Esophagus muscularis mucosa (tissue), 4 donors: ENCODE results near the gene OSGEP. TPM values are rescaled to one million over a fixed set of nuclear protein-coding genes. Genes with fewer than 3 reads are reported as not detected.

Experiments
- DNase-seq: peaks from one replicate; pipeline ENCODE4 v3.0.0-alpha.2; 2017; ENCODE audit errors: extremely low spot score
- H3K27ac ChIP-seq, 4 donors: fragments of 200-600 bp; sonication (generic); replicated peaks in 1 of 4; 1 replicate in 3 of 4; 2 replicates in 1 of 4; pipeline ENCODE4 v1.5.1; 2016 to 2019; ENCODE audit warnings: mild to moderate bottlenecking in 1 of 4
- H3K27me3 ChIP-seq, 4 donors: fragments of 200-600 bp; sonication (generic); one replicate each; pipeline versions ENCODE4 v1.5.1 to v1.6.0; 2016 to 2019
- H3K36me3 ChIP-seq, 4 donors: fragments of 200-600 bp; sonication (generic); one replicate each; pipeline ENCODE4 v1.5.1; 2016 to 2019
- H3K4me1 ChIP-seq, 4 donors: fragments of 200-600 bp; sonication (generic); one replicate each; pipeline ENCODE4 v1.5.1; 2016 to 2019
- H3K4me3 ChIP-seq, 4 donors: fragments of 200-600 bp; sonication (generic); 1 replicate in 2 of 4; 2 replicates in 2 of 4; pipeline ENCODE4 v1.5.1; 2016 to 2019; ENCODE audit warnings: mild to moderate bottlenecking in 4 of 4, moderate library complexity in 1 of 4
- H3K9me3 ChIP-seq, 4 donors: fragments of 200-600 bp; sonication (generic); 1 replicate in 3 of 4; 2 replicates in 1 of 4; pipeline ENCODE4 v1.5.1; 2016 to 2019
- EP300 ChIP-seq: sonication (generic); formaldehyde crosslinking; IDR thresholded peaks from one replicate; pipeline ENCODE4 v1.6.1; 2017; ENCODE audit warnings: antibody characterized with exemption
- POLR2A ChIP-seq: fragments of 450-650 bp; IDR thresholded peaks from one replicate; pipeline ENCODE4 v1.6.1; 2017; ENCODE audit warnings: antibody characterized with exemption, moderate library complexity, mild to moderate bottlenecking, low read depth
- POLR2AphosphoS5 ChIP-seq, 2 donors: sonication (generic); formaldehyde crosslinking; IDR thresholded peaks; one replicate each; pipeline ENCODE4 v1.6.1; 2017; ENCODE audit warnings: antibody characterized with exemption in 2 of 2
- WGBS: methylation state at CpG from one replicate; pipeline ENCODE4 v1.1.5; 2018; 5-methylcytosine and 5-hydroxymethylcytosine counted together
- intact Hi-C: fragments of 100-400 bp; cut with DNase I; formaldehyde crosslinking; loops from one replicate; pipeline ENCODE4 v1.15.1; 2023
- small RNA-seq, 3 donors: library from RNA; depleted of rRNA; stranded (forward); fragments of <200 nt; gene quantifications; one replicate each; pipeline ENCODE3, GENCODE V24; 2016
- total RNA-seq, 4 donors: library from RNA; depleted of rRNA; stranded (reverse); fragments of >200 nt; gene quantifications; one replicate each; pipeline versions ENCODE4 v1.1.0 to v1.2.1, GENCODE V29; 2016
- TF ChIP-seq, protein P1 (sequence below), 3 experiments: fragments of 200-600 bp in 2 of 3; fragments of 450-650 bp in 1 of 3; sonication (generic) in 2 of 3; IDR thresholded peaks; one replicate each; pipeline ENCODE4 v1.5.1; 2017 to 2019; ENCODE audit warnings: antibody characterized with exemption in 3 of 3, mild to moderate bottlenecking in 2 of 3, moderate library complexity in 1 of 3

OSGEP gene
- total RNA-seq, 4 donors from 2014 or later = 23.5 to 36.8 (median 24.8) TPM

DNA sequence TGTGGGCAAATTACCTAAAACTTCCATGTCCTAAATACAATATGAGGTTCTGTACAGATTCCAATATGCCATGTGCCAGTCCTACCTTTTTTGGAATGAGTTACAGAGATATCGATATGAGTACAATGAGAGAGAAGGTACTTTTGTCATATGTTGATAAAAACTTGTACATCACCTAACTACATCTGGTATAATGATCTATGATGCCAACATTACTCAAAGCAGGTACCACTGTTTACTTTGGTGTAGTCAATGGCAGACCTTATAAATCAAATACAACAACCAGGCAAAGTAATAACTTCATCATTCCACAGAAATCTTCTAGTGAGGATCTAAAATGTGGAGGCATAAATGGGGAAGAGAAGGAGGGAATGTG, 54.0 kb downstream of the OSGEP start:
- H3K9me3 ChIP-seq = no peaks in the 10 kb centered on the region
- peaks cover 55 to 100% (median 93%) of the 10 kb centered on the region in 4 donors for H3K36me3 ChIP-seq
- TF ChIP-seq EP300 = no peak
- TF ChIP-seq POLR2AphosphoS5 (IDR thresholded peaks at IDR 0.05) = no peak
- no peak for TF ChIP-seq POLR2A
- TF ChIP-seq, protein P1, sequence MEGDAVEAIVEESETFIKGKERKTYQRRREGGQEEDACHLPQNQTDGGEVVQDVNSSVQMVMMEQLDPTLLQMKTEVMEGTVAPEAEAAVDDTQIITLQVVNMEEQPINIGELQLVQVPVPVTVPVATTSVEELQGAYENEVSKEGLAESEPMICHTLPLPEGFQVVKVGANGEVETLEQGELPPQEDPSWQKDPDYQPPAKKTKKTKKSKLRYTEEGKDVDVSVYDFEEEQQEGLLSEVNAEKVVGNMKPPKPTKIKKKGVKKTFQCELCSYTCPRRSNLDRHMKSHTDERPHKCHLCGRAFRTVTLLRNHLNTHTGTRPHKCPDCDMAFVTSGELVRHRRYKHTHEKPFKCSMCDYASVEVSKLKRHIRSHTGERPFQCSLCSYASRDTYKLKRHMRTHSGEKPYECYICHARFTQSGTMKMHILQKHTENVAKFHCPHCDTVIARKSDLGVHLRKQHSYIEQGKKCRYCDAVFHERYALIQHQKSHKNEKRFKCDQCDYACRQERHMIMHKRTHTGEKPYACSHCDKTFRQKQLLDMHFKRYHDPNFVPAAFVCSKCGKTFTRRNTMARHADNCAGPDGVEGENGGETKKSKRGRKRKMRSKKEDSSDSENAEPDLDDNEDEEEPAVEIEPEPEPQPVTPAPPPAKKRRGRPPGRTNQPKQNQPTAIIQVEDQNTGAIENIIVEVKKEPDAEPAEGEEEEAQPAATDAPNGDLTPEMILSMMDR (IDR thresholded peaks at IDR 0.05) = no peak
- no peak for DNase-seq
- 84% methylated on average over 1 of the region's 1 CpG for WGBS
- H3K4me3 ChIP-seq = no peak overlapping the region
- H3K27ac ChIP-seq = no peak overlapping the region
- no peaks in the 10 kb centered on the region for H3K4me1 ChIP-seq
- intact Hi-C loops = no loop called here
- H3K27me3 ChIP-seq = no peaks in the 10 kb centered on the region

DNA sequence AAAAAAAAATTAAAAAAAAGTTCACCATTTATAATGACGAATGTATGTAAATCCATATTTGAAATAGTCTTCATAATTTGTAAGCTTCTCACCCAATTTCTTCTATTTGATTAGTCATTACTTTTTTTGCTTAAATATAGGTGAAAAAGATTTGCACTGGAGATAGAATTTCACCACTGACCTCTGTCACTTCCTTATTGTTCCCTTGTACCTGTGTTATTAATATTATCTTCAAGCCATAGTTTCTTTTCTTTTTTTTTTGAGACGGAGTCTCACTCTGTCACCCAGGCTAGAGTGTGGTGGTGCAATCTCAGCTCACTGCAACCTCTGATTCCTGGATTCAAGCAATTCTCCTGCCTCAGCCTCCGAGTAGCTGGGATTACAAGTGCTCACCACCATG, 57.1 kb downstream of the OSGEP start:
- no peaks in the 10 kb centered on the region for H3K4me1 ChIP-seq
- H3K9me3 ChIP-seq = no peaks in the 10 kb centered on the region
- TF ChIP-seq POLR2AphosphoS5 (IDR thresholded peaks at IDR 0.05) = no peak
- TF ChIP-seq, protein P1 (IDR thresholded peaks at IDR 0.05) = no peak
- no peak for TF ChIP-seq POLR2A
- no peak for TF ChIP-seq EP300
- H3K27me3 ChIP-seq = no peaks in the 10 kb centered on the region
- no peak overlapping the region for H3K4me3 ChIP-seq
- no peak for DNase-seq
- peaks cover 63 to 98% (median 89%) of the 10 kb centered on the region in 4 donors for H3K36me3 ChIP-seq
- intact Hi-C loops = no loop called here
- 94% methylated on average over 3 of the region's 3 CpGs for WGBS
- no peak overlapping the region for H3K27ac ChIP-seq

Small RNA genes within 50 kb of the gene (small RNA-seq; reads per million reads assigned to genes)
- 0 to 0.19 (median 0.17) reads per million in 3 donors for gene RNA5SP382

Other genes with a start within 250 kb of the OSGEP start
- gene OR11H6, start 231.1 kb downstream of the OSGEP start, total RNA-seq = not detected
- not detected for gene OR11H7, start 225.8 kb downstream of the OSGEP start, total RNA-seq
- gene OR11H4, start 215.5 kb downstream of the OSGEP start, total RNA-seq = not detected
- 1 to 10 TPM; 5.5 to 8.6 (median 6.5) TPM for gene TTC5, start 148.9 kb downstream of the OSGEP start, total RNA-seq
- 10 to 100 TPM; 31.8 to 60.6 (median 42.0) TPM for gene CCNB1IP1, start 121.5 kb downstream of the OSGEP start, total RNA-seq
- gene PARP2, start 111.2 kb downstream of the OSGEP start, total RNA-seq = 10 to 100 TPM in 2 of 4 donors, 1 to 10 TPM in 2; 5.8 to 17.4 (median 8.9) TPM
- 10 to 100 TPM; 17.2 to 28.8 (median 22.9) TPM for gene TEP1, start 41.3 kb downstream of the OSGEP start, total RNA-seq
- under 1 TPM; 0.50 to 0.92 (median 0.77) TPM for gene KLHL33, start 18.6 kb downstream of the OSGEP start, total RNA-seq
- gene APEX1, start 414 bp upstream of the OSGEP start, total RNA-seq = 100 to 1,000 TPM; 101 to 105 (median 104) TPM
- 10 to 100 TPM; 18.7 to 27.9 (median 24.5) TPM for gene PIP4P1, start 6.6 kb upstream of the OSGEP start, total RNA-seq
- gene PNP, start 14.6 kb upstream of the OSGEP start, total RNA-seq = 10 to 100 TPM in 3 of 4 donors, 1 to 10 TPM in 1; 4.2 to 85.2 (median 14.2) TPM
- gene RNASE10, start 50.7 kb upstream of the OSGEP start, total RNA-seq = not detected
- gene RNASE9, start 106.2 kb upstream of the OSGEP start, total RNA-seq = not detected
- not detected for gene RNASE11, start 133.2 kb upstream of the OSGEP start, total RNA-seq
- gene RNASE12, start 136.6 kb upstream of the OSGEP start, total RNA-seq = not detected
- gene OR6S1, start 186.9 kb upstream of the OSGEP start, total RNA-seq = not detected
- 100 to 1,000 TPM in 1 of 4 donors, 10 to 100 TPM in 3; 61.9 to 107 (median 82.9) TPM for gene RNASE4, start 229.7 kb upstream of the OSGEP start, total RNA-seq
- gene ANG, start 234.0 kb upstream of the OSGEP start, total RNA-seq = 10 to 100 TPM; 13.7 to 30.6 (median 19.8) TPM